Right lobe of liver (tissue), 4 donors: ENCODE measurements around the gene HTRA3.

Source experiments
- POLR2A ChIP-seq: fragments of 450-650 bp; IDR thresholded peaks from one replicate; pipeline ENCODE4 v1.6.1; 2017; ENCODE audit warnings: antibody characterized with exemption, mild to moderate bottlenecking
- TF ChIP-seq, protein P1 (sequence below), 4 donors: fragments of 200-600 bp in 3 of 4; fragments of 450-650 bp in 1 of 4; IDR thresholded peaks; one replicate each; pipeline versions ENCODE4 v1.5.1 to v1.8.0; 2016 to 2022; ENCODE audit warnings: antibody characterized with exemption in 4 of 4, mild to moderate bottlenecking in 2 of 4
- donor health status: DM: no; HTN: no; CAD: no.
- donor health status: DM: no; HTN: no; CAD: no.
- donor health status: DM: no; HTN: yes; CAD: no.

GRCh38 chr4:8330821-8331574 is 61.4 kb downstream of the HTRA3 start:
- TF ChIP-seq, protein P1, sequence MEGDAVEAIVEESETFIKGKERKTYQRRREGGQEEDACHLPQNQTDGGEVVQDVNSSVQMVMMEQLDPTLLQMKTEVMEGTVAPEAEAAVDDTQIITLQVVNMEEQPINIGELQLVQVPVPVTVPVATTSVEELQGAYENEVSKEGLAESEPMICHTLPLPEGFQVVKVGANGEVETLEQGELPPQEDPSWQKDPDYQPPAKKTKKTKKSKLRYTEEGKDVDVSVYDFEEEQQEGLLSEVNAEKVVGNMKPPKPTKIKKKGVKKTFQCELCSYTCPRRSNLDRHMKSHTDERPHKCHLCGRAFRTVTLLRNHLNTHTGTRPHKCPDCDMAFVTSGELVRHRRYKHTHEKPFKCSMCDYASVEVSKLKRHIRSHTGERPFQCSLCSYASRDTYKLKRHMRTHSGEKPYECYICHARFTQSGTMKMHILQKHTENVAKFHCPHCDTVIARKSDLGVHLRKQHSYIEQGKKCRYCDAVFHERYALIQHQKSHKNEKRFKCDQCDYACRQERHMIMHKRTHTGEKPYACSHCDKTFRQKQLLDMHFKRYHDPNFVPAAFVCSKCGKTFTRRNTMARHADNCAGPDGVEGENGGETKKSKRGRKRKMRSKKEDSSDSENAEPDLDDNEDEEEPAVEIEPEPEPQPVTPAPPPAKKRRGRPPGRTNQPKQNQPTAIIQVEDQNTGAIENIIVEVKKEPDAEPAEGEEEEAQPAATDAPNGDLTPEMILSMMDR (IDR thresholded peaks at IDR 0.05), result no peak
- TF ChIP-seq POLR2A, result no peak
